PC-3 (cell line): Measurements from ENCODE around the gene ASPM. TPM values are rescaled to one million over a fixed set of nuclear protein-coding genes. Genes with fewer than 3 reads are reported as not detected.

Experiments
- ATAC-seq: fragments of 200-7000 bp; cut with Tn5 transposase; 2 replicates; pipeline ENCODE4 v1.9.1; 2020; ENCODE audit warnings: mild to moderate bottlenecking, moderate library complexity
- BruUV-seq: library from RNA; stranded (reverse); fragments of 400-500 nt; replicated peaks from 2 replicates; lab custom pipeline; 2021; lab: Mats Ljungman, UMichigan
- CTCF ChIA-PET: fragments of 300-600 bp; sonication (Branson Sonifier 250); formaldehyde crosslinking; loops from one replicate; lab custom pipeline; 2022; ENCODE audit warnings: antibody characterized with exemption; lab: Charles Lee
- POLR2A ChIA-PET: fragments of 300-600 bp; sonication (Branson Sonifier 250); formaldehyde crosslinking; loops from one replicate; lab custom pipeline; 2022; ENCODE audit warnings: antibody characterized with exemption; ENCODE audit not compliant: unreplicated experiment; lab: Charles Lee
- DNase-seq: peaks from one replicate; pipeline ENCODE4 v3.0.0-alpha.2; 2015
- H2AFZ ChIP-seq: fragments of 300-600 bp; sonication (generic); 2 replicates; pipeline ENCODE4 v1.6.0; 2016; ENCODE audit warnings: antibody characterized with exemption, low read length
- H3F3A ChIP-seq: fragments of 300-600 bp; sonication (generic); one replicate; pipeline ENCODE4 v1.6.0; 2017; ENCODE audit warnings: antibody characterized with exemption, low read length, control low read depth, mild to moderate bottlenecking; ENCODE audit not compliant: unreplicated experiment
- H3K27ac ChIP-seq: fragments of 300-600 bp; sonication (generic); 2 replicates; pipeline ENCODE4 v1.5.1; 2016; ENCODE audit warnings: mild to moderate bottlenecking, low read length
- H3K27me3 ChIP-seq: fragments of 300-600 bp; sonication (generic); 2 replicates; pipeline ENCODE4 v1.6.1; 2016; ENCODE audit warnings: low read length, mixed read lengths
- H3K36me3 ChIP-seq: fragments of 300-600 bp; sonication (generic); 2 replicates; pipeline ENCODE4 v1.6.1; 2016; ENCODE audit warnings: low read depth, mixed run types, low read length, mixed read lengths
- H3K4me1 ChIP-seq: fragments of 300-600 bp; sonication (generic); 2 replicates; pipeline ENCODE4 v1.5.1; 2016; ENCODE audit warnings: low read length; ENCODE audit not compliant: insufficient read depth
- H3K4me2 ChIP-seq: fragments of 300-600 bp; sonication (generic); 2 replicates; pipeline ENCODE4 v1.6.0; 2016; ENCODE audit warnings: low read length
- H3K4me3 ChIP-seq: fragments of 300-600 bp; sonication (generic); 2 replicates; pipeline ENCODE4 v1.5.1; 2016; ENCODE audit warnings: mild to moderate bottlenecking, low read length, mixed read lengths
- H3K79me2 ChIP-seq: fragments of 300-600 bp; sonication (generic); 2 replicates; pipeline ENCODE4 v1.6.1; 2017; ENCODE audit warnings: low read length, mixed read lengths
- H3K9ac ChIP-seq: fragments of 300-600 bp; sonication (generic); 2 replicates; pipeline ENCODE4 v1.6.0; 2016; ENCODE audit warnings: mild to moderate bottlenecking, low read length
- H3K9me2 ChIP-seq: fragments of 300-600 bp; sonication (generic); replicated peaks from 2 replicates; pipeline ENCODE4 v1.6.1; 2016; ENCODE audit warnings: mixed run types, low read length, mixed read lengths
- H3K9me3 ChIP-seq: fragments of 300-600 bp; sonication (generic); 2 replicates; pipeline ENCODE4 v1.6.1; 2016; ENCODE audit warnings: low read length, mixed read lengths
- H4K20me1 ChIP-seq: fragments of 300-600 bp; sonication (generic); 2 replicates; pipeline ENCODE4 v1.6.1; 2016; ENCODE audit warnings: low read length, mixed read lengths
- EZH2 ChIP-seq: fragments of 300-600 bp; sonication (generic); IDR thresholded peaks from one replicate; pipeline ENCODE4 v1.6.1; 2017; ENCODE audit warnings: antibody characterized with exemption, mild to moderate bottlenecking, low read length; ENCODE audit not compliant: unreplicated experiment
- EZH2phosphoT487 ChIP-seq: fragments of 300-600 bp; sonication (generic); IDR thresholded peaks from 2 replicates; pipeline ENCODE4 v1.6.1; 2018; ENCODE audit warnings: mild to moderate bottlenecking, antibody characterized with exemption, low read length, borderline replicate concordance
- intact Hi-C: fragments of 100-400 bp; cut with micrococcal nuclease; formaldehyde crosslinking; loops from 2 replicates; pipeline ENCODE4 v1.9.0; 2023
- total RNA-seq: library from RNA; depleted of rRNA; stranded (reverse); fragments of >200 nt; gene quantifications from 2 replicates; pipeline ENCODE4 v1.2.3, GENCODE V29; 2014
- TF ChIP-seq, protein P1 (sequence below): fragments of 300-600 bp; sonication (generic); conservative IDR thresholded peaks from 2 replicates; pipeline ENCODE4 v1.5.1; 2017; ENCODE audit warnings: antibody characterized with exemption, low read depth, mild to moderate bottlenecking, low read length

Gene ASPM
- total RNA-seq, 1 experiment from 2014 or later: 35.0 TPM

DNA sequence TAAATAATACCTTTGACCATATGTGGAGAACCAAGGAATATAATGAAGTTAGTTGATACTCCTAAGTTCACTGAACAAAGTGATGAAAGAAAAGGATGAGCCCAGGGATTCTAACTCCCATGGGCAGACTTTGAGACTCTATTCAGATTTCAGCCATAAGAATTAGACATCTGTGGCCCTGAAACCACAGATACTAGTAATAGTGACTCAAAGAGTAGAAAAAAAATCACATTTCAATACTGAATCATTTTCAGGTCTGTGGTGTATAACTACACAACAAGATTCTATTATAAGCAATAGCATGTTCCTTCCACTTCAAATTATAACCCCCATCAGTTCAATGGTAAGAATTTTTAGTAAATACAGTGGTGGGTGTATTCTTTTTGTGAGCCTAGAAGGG is 63.0 kb downstream of the ASPM start:
- POLR2A ChIA-PET: no interaction called here
- H3K4me3 ChIP-seq: no peak overlapping the region
- CTCF ChIA-PET: no interaction called here
- no peaks in the 10 kb centered on the region for H3K9me2 ChIP-seq
- intact Hi-C loops: no loop called here
- peaks cover 41% of the 10 kb centered on the region for H3K36me3 ChIP-seq
- no peak for DNase-seq
- H4K20me1 ChIP-seq: no peaks in the 10 kb centered on the region
- H2AFZ ChIP-seq: no peak overlapping the region
- ATAC-seq: no peak
- H3K79me2 ChIP-seq: no peaks in the 10 kb centered on the region
- BruUV-seq: no TSS peak
- H3K4me1 ChIP-seq: no peaks in the 10 kb centered on the region
- no peaks in the 10 kb centered on the region for H3K9me3 ChIP-seq
- no peaks in the 10 kb centered on the region for H3F3A ChIP-seq
- H3K27me3 ChIP-seq: no peaks in the 10 kb centered on the region
- H3K9ac ChIP-seq: no peak overlapping the region
- TF ChIP-seq, protein P1, sequence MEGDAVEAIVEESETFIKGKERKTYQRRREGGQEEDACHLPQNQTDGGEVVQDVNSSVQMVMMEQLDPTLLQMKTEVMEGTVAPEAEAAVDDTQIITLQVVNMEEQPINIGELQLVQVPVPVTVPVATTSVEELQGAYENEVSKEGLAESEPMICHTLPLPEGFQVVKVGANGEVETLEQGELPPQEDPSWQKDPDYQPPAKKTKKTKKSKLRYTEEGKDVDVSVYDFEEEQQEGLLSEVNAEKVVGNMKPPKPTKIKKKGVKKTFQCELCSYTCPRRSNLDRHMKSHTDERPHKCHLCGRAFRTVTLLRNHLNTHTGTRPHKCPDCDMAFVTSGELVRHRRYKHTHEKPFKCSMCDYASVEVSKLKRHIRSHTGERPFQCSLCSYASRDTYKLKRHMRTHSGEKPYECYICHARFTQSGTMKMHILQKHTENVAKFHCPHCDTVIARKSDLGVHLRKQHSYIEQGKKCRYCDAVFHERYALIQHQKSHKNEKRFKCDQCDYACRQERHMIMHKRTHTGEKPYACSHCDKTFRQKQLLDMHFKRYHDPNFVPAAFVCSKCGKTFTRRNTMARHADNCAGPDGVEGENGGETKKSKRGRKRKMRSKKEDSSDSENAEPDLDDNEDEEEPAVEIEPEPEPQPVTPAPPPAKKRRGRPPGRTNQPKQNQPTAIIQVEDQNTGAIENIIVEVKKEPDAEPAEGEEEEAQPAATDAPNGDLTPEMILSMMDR: no peak
- TF ChIP-seq EZH2phosphoT487 (no peak), EZH2 (no peak)
- no peak overlapping the region for H3K4me2 ChIP-seq
- no peak overlapping the region for H3K27ac ChIP-seq

DNA sequence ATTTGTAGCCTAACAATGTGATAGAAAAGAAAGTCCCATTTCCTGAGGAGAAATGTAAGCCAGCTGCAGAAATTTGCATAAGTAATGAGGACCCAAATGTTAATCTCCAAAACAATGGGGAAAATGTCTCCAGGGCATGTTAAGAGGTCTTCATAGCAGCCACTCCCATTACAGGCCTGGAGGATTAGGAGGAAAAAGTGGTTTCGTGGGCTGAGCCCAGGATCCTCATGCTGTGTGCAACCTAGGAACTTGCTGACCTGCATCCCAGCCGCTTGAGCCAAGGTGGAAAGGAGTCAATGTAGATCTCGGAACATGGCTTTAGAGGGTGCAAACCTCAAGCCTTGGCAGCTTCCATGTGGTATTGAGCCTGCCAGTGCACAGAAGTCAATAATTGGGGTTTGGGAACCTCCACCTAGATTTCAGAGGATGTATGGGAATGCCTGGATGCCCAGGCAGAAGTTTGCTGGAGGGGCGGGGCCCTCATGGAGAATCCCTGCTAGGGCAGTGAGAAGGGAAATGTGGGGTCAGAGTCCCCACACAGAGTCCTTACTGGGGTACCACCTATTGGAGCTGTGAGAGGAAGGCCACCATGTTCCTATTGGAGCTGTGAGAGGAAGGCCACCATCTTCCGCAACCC is 65.2 kb downstream of the ASPM start:
- Histone ChIP-seq H3K4me1 (no peaks in the 10 kb centered on the region), H4K20me1 (no peaks in the 10 kb centered on the region), H3K9me3 (no peaks in the 10 kb centered on the region), H3K9me2 (no peaks in the 10 kb centered on the region), H3K27me3 (no peaks in the 10 kb centered on the region), H3K36me3 (peaks cover 32% of the 10 kb centered on the region), H3F3A (no peaks in the 10 kb centered on the region), H3K9ac (no peak overlapping the region), H3K79me2 (no peaks in the 10 kb centered on the region), H2AFZ (no peak overlapping the region), H3K27ac (no peak overlapping the region), H3K4me2 (no peak overlapping the region), H3K4me3 (no peak overlapping the region)
- intact Hi-C loops: no loop called here
- ATAC-seq (no peak), DNase-seq (no peak)
- no TSS peak for BruUV-seq
- TF ChIP-seq EZH2phosphoT487: no peak
- TF ChIP-seq, protein P1: no peak
- no peak for TF ChIP-seq EZH2
- POLR2A ChIA-PET: no interaction called here
- CTCF ChIA-PET: no interaction called here

DNA sequence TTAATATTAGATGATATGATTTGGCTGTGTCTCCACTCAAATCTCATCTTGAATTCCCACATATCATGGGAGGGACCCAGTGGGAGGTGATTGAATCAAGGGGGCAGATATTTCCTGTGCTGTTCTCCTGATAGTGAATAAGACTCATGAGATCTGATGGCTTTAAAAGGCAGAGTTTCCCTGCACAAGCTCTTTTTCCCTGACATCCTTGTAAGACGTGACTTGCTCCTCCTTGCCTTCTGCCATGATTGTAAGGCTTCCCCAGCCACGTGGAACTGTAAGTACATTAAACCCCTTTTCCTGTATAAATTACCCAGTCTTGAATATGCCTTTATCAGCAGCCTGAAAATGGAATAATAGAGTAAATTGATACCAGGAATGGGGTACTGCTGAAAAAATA is 66.1 kb downstream of the ASPM start:
- Histone ChIP-seq H2AFZ (no peak overlapping the region), H4K20me1 (no peaks in the 10 kb centered on the region), H3F3A (no peaks in the 10 kb centered on the region), H3K4me2 (no peak overlapping the region), H3K9ac (no peak overlapping the region), H3K27ac (no peak overlapping the region), H3K4me3 (no peak overlapping the region), H3K79me2 (no peaks in the 10 kb centered on the region), H3K9me2 (no peaks in the 10 kb centered on the region), H3K27me3 (no peaks in the 10 kb centered on the region), H3K4me1 (no peaks in the 10 kb centered on the region), H3K9me3 (no peaks in the 10 kb centered on the region), H3K36me3 (peaks cover 29% of the 10 kb centered on the region)
- ATAC-seq: no peak
- DNase-seq: no peak
- ChIA-PET CTCF (no interaction called here), POLR2A (no interaction called here)
- intact Hi-C loops: no loop called here
- TF ChIP-seq, protein P1: no peak
- TF ChIP-seq EZH2: no peak
- no peak for TF ChIP-seq EZH2phosphoT487
- BruUV-seq: no TSS peak
